Measurements from ENCODE around the gene COL21A1.

The COL21A1 gene

GRCh38 chr6:56176741-56177140 lies 70.6 kb downstream of the COL21A1 start:
- no peak for DNase-seq

DNA sequence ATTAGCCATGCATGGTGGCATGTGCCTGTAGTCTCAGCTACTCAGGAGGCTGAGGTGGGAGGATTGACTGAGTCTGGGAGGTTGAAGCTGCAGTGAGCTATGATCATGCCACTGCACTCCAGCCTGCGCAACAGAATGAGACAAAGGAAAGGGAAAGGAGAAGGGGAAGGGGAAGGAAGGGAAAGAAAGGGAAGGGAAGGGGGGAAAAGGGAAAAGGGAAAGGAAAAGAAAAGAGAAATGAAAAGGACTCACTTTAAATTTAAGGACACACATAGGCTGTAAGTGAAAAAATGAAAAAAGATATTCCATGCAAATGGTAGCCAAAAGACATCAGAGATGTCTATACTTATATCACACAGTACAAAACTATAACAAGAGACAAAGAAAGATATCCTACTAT lies 74.2 kb downstream of the COL21A1 start:
- no peak for DNase-seq

GRCh38 chr6:56172144-56172543 lies 75.2 kb downstream of the COL21A1 start:
- no peak for DNase-seq

DNA sequence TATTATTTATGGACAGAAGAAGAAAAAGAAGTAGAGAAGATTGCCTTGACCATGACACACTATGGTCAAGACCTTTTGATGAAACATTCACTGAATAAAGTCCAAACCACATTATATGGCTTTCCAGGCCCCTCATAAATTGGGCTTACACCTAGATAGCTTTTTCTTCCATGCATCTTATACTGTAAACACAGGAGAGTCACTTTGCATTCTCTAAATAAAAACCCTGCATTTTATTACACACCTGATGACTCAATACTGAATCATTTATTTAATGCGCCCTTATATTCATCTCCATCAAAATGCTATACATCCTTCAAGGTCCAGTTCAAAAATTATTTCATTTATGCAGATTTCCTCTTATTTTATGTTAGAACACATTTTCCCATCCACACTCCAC lies 78.0 kb downstream of the COL21A1 start:
- no peak for DNase-seq

GRCh38 chr6:56168596-56168995 lies 78.8 kb downstream of the COL21A1 start:
- no peak for DNase-seq

- no peak for DNase-seq
These were observed 85.3 kb downstream of the COL21A1 start for GRCh38 chr6:56162081-56162480.

- no peak for DNase-seq
These were observed 86.9 kb downstream of the COL21A1 start for GRCh38 chr6:56160489-56160888.

- DNase-seq, result no peak
These were observed 88.8 kb downstream of the COL21A1 start for GRCh38 chr6:56158571-56158970.

DNA sequence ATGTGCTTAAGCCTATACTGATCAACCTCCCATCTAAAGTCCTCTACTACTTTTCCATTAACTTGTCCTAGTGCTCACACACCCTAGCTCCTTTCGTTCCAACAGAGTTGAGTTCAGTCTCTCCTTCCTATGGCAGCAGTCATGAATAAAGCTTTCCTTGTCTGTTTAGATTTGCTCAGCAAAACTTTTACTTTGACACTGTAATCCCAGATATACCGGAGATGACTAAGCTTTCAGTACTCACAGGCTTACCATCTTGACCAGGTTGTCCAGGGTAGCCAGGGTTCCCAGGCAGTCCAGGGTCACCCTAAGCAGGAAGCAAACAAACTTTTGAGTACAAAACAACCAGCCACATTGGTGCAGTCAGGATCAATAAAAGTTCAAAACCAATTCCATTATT lies 90.7 kb downstream of the COL21A1 start:
- DNase-seq, result no peak

- DNase-seq, result no peak
These were observed 91.7 kb downstream of the COL21A1 start for GRCh38 chr6:56155634-56156141.

- no peak for DNase-seq
These were observed 93.3 kb downstream of the COL21A1 start for GRCh38 chr6:56154076-56154475.

DNA sequence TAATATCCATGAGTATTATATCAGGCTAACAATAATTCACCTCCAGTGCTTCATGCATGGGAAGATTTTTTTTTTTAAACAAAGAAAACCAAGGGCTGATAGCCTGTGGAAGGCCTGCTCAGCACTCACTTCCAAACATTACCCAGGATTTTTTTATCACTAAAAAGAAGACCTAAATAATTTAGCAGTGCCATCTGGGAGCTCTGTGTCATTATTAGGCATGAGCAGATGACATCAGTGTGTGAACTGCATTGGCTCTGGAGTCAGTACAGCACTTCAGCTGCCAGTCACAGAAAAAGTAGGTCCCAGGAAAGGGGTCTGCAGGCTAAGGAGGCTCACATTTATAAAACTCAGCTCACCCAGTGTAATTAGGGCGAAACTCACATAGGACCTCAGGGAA lies 94.8 kb downstream of the COL21A1 start:
- DNase-seq, result no peak

DNA sequence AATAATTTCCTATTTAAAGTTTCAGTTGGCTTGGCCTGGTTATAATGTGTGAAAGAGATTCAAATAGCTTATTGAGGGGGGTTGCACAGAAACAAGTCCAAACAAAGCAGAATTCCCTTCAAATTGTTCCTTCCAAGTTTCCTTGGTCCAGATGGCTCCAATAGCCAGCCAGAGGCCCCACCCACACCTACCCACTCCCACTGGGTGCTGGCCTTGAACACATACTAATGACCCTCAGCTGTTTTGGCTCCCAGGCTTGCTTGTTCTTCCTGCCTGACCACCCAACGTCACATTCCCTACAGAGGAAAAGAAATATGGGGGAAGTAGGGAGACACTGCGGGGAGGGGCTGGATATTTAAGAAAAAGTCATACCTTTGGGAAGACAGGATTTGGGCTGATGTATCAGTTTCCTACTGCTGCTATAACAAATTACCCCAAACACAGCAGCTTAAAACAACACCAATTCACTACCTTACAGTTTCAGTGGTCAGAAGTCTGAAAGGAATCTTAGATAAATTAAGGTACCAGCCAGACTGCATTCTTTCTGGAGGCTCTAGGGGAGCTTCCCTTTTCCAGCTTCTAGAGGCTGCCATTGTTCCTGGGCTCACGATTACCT lies 95.7 kb downstream of the COL21A1 start:
- DNase-seq, result no peak

GRCh38 chr6:56148488-56149186 lies 98.7 kb downstream of the COL21A1 start:
- no peak for DNase-seq

GRCh38 chr6:56147766-56148165 lies 99.6 kb downstream of the COL21A1 start:
- no peak for DNase-seq

DNA sequence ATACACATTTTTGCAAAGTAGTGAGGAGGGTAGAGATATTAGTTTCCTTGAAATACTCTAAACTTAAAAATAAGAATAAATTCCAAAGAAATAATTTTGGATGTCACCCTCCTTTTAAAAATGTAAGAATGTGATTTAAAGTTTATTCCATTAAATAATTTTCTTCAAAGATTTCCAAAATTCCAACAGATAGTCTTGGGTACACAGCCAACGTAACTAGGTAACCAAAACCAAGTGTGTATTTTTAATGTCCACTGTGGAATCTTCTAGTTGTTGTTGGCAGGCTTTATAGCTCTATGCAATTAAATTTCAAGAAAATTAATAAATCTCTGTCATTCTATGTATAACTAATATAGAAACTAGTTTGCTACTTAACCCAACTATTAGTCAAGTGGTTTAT lies 101.3 kb downstream of the COL21A1 start:
- no peak for DNase-seq

GRCh38 chr6:56145616-56146015 lies 101.8 kb downstream of the COL21A1 start:
- DNase-seq, result no peak

GRCh38 chr6:56144538-56145324 lies 102.6 kb downstream of the COL21A1 start:
- no peak for DNase-seq

DNA sequence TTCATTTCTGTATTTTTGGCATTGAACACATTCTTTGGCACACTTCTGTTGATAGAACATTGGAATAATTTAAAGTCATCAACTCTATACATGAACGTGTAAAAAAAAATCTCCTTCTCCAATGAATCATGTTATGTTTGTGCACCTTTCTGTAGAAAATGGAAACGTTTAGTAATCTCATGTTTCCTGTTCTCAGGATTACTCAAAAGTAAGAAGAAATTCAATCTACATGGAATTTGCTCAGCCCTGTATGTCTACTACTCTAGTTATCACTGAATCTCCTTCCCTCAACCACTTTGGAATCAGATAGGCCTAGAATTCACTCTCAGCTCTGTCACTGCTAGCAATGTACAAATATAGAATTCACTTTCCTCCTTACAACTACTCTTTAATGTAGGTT lies 103.6 kb downstream of the COL21A1 start:
- DNase-seq, result no peak

- DNase-seq, result no peak
These were observed 107.3 kb downstream of the COL21A1 start for GRCh38 chr6:56140090-56140489.

GRCh38 chr6:56115715-56116114 lies 131.7 kb downstream of the COL21A1 start:
- no peak for DNase-seq

- no peak for DNase-seq
These were observed 138.2 kb downstream of the COL21A1 start for GRCh38 chr6:56109149-56109548.

DNA sequence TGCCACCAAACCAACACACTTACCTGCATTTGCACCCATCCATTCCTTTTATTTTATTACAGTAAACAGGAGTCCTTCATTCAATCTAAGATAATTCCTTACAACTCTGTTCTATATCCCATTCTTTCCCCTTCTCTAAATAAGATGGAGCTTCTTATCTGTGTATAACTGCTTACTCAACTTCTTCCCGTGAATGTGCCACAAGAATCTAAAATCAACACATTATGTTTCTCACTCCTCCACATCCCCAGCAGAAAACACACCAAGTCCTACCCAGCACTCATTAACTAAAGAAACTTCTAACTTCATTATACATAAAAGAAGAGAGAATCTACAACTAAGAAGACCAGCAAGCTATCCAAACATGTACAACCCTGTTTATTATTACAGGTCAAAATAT lies 141.1 kb downstream of the COL21A1 start:
- peak; percentile 32 for DNase-seq

DNA sequence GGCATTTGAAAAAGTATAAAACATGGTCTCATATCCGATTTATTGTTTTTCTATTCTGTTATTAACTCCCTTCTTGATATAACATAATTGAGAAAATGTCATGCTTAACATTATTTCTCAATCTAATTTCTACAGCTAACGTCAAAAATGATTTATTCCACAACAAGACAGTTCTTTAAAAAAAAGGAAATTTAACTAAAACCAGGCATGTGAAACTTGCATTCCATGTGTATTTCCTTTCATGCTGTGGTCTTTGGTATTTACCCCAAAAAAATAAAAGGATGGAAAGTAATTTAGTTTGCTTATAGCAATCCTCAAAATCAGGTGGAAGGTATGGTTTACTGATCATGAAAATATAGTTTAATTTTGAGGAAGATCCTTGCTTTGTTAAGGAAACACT lies 142.8 kb downstream of the COL21A1 start:
- no peak for DNase-seq

Data from kidney glomerular epithelial cell (primary cell).